Occipital lobe (tissue), 2 donors: ENCODE measurements around the gene IL21R. TPM values are rescaled to one million over a fixed set of nuclear protein-coding genes. Genes with fewer than 3 reads are reported as not detected.
"Not testable (repeated sequence)": the region's sequence is repeated elsewhere in the genome, so short reads cannot be mapped to it uniquely, and the experiment has no call there.

Source experiments
- DNase-seq: peaks from one replicate; lab custom pipeline; 2025; lab: John Stamatoyannopoulos, UW
- total RNA-seq: library from RNA; depleted of rRNA; stranded (reverse); fragments of >200 nt; gene quantifications from one replicate; pipeline ENCODE4 v1.2.3, GENCODE V29; 2014

The IL21R gene
- total RNA-seq, 1 donor from 2014 or later: not detected

- no peak for DNase-seq
Measured at GRCh38 chr16:27444015-27444414, 42.0 kb downstream of the IL21R start.

GRCh38 chr16:27444470-27444869, 42.5 kb downstream of the IL21R start:
- DNase-seq: no peak

- no peak for DNase-seq
Measured at GRCh38 chr16:27445502-27446175, 43.7 kb downstream of the IL21R start.

DNA sequence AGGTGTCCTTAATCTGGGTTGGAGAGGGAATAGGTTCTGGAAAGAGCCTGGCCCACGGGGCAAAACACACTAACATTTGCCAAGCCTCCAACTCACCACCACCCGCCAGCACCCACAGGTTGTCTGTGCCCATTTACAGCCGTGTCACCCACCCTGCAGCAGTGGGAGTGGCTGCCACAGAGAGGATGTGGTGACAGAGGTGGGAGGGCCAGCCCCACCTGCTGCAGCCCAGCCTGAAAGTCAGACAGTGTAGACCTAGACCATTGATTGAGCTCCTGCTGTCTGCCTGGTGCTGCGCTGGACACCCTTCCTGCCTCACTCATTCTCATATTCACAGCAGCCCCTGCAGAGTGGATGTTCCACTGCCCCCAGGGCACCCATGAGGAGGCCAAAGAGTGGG, 44.7 kb downstream of the IL21R start:
- DNase-seq: no peak

DNA sequence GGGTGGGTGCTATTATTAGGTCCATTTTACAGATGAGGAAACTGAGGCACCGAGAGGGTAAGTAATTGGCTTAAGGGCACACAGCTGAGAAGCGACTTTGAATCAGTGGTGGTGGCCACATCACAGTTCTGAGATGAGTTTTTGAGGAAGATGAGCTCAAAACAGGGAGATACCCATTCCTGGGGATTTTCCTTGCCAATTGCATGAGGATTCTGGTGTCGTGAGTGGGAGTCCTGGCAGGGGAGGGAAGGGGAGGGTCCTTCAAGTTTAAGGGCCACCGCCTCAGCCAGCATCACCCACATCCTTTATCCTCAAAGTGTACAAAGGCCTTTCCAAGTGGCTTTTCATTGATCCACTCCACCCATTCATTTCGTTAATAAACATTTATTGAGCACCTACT, 45.3 kb downstream of the IL21R start:
- DNase-seq: no peak

DNA sequence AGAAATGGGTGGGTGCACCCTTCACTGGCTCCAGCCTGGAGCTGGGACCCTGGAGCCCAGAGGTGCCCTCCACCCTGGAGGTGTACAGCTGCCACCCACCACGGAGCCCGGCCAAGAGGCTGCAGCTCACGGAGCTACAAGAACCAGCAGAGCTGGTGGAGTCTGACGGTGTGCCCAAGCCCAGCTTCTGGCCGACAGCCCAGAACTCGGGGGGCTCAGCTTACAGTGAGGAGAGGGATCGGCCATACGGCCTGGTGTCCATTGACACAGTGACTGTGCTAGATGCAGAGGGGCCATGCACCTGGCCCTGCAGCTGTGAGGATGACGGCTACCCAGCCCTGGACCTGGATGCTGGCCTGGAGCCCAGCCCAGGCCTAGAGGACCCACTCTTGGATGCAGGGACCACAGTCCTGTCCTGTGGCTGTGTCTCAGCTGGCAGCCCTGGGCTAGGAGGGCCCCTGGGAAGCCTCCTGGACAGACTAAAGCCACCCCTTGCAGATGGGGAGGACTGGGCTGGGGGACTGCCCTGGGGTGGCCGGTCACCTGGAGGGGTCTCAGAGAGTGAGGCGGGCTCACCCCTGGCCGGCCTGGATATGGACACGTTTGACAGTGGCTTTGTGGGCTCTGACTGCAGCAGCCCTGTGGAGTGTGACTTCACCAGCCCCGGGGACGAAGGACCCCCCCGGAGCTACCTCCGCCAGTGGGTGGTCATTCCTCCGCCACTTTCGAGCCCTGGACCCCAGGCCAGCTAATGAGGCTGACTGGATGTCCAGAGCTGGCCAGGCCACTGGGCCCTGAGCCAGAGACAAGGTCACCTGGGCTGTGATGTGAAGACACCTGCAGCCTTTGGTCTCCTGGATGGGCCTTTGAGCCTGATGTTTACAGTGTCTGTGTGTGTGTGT, 46.8 kb downstream of the IL21R start:
- DNase-seq: no peak

GRCh38 chr16:27449434-27450195, 47.6 kb downstream of the IL21R start:
- no peak for DNase-seq

- DNase-seq: no peak
Measured at GRCh38 chr16:27450196-27450549, 48.2 kb downstream of the IL21R start.

- DNase-seq: no peak
Measured at GRCh38 chr16:27452569-27453493, 50.9 kb downstream of the IL21R start.

DNA sequence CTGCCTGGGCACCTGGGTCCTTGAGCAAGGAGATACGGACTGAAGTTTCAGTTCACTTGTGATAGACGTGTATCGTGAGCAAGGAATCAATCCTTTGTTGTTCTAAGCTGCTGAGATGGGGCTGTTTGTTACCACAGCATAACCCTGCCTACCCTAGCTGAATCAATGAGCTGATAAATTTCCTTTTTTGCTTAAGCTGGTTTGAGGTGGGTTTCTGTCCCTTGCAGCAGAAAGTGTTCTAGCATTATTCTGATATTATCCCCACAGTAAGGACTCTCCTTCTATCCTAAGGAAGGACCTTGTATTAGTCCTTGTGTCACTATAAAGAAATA, 51.5 kb downstream of the IL21R start:
- no peak for DNase-seq

DNA sequence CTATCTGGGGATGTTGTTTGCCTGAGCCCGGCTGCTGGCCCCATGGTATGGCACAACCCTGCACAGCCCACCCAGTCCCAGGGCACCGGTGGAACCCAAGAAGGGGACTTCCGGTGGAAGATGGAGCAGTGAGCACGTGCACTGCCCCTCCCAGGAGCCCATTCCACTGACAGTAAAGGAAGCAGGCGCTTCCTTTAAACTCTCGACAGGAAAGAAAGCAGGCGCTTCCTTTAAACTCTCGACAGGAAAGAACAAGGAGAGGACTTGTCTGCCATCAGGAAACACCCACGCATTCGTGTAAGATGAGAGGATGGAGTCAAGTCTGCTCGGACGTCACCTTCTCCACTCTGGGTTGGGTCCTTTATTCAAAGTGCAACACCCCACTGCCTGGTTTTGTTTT, 53.7 kb downstream of the IL21R start:
- no peak for DNase-seq

- not testable (repeated sequence) for DNase-seq
Measured at GRCh38 chr16:27457605-27457900, 55.6 kb downstream of the IL21R start.

DNA sequence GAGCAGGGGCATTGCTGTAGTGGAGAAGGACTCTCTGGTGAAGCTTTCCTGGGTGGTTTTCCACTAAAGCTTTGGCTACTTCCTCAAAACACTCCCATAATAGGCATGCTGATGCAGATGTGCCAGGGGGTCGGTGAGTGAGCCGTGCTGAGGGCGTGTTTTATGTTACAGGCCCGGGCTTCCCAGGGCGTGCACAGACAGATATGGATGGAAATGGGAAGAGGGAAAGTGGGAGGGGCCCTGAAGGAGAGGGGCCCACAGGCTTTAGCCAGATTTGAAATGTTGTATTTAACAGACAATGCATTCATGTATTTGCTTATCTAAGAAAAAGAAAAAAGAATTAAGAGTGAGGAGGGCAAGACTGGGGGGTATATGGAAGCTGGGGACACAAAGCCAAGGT, 56.3 kb downstream of the IL21R start:
- no peak for DNase-seq

- DNase-seq: no peak
Measured at GRCh38 chr16:27458987-27459688, 57.2 kb downstream of the IL21R start.

DNA sequence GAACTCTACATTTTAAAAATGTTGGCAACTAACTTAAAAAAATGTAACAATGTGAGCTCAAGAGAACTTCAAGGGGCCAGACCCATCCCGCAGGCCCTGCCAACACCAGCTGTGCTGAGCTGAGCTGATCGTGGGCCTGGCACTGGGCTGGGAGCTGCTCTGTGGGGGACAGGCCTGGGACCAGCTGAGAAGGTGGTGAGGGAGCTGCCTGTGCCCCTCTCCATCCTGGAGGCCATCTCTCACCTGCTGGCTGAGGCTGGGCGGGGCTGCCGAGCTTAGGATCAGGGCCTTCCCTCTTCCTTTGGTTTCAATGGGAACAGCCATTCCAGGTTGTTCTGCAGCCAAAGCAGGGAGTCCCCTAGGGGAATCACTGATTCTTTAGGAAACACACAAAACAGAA, 58.2 kb downstream of the IL21R start:
- DNase-seq: no peak

DNA sequence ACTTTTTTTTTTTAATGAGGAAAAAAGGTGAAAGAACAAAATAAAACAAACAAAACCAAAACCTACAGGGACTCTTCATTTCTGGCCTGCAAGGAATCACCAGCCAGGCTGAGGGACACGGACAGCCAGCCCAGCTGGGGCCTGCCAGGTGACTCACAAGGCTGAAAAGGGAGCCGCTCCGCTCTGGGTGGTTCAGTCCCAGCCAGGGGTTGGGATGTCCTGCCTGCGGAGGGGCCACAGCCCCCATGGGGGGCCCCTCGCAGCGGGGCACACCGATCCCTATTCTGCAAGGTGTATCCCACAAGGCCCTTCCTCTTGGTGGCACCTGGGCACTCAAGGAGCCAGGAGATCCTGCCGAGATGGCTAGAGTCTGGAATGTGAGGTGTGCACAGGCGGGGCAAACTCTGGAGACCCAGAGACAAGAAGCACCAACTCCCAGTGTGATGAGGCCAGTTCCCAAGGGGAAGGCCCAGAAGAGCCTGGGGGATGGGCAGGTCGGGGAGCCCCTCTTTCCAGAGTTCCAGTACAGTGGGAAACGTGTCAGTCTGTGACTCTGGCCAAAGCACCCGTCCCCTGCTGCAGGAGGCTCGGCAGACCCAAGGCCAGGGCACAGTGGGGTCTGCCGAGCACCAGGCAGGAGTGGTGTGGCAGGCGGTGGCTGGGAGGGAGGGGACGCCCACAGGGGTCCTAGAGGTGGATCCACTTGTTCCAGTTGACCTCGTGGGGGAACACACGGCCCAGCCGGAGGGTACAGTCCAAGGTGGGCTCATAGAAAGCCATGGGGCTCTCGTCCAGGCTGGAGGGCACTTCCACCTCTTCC, 58.9 kb downstream of the IL21R start:
- no peak for DNase-seq

DNA sequence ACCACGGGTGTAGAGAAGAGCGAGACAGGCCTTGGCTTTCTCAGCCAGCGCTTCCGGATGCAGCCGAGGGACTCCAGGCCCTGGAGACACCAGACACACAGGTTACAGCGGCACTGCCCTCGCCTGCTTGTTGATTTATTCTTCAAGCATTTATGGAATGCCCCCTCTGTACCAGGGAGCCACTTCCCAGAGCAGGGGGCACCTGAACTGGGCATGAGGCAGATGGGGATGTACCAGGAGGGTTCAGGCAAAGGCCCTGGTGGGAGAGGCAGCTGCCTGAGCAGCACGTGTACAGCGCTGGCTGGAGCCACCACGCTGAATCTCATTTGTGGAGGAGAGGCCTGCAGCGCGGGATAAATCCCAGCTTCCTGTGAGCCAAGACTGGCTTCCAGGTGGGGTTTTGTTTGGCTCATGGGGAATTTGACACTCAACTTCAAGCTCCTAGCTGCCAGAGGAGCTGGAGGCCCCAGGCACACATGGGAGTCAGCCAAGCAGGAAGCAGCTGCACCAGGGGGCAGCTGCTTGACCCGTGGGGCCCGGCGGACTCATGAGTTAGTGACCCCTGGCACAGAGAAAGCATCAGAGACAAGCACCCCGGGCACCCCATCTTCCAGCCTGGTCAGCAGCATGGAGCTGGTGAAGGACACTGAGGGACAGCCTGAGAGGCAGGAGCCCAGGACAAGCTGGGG, 59.7 kb downstream of the IL21R start:
- no peak for DNase-seq

DNA sequence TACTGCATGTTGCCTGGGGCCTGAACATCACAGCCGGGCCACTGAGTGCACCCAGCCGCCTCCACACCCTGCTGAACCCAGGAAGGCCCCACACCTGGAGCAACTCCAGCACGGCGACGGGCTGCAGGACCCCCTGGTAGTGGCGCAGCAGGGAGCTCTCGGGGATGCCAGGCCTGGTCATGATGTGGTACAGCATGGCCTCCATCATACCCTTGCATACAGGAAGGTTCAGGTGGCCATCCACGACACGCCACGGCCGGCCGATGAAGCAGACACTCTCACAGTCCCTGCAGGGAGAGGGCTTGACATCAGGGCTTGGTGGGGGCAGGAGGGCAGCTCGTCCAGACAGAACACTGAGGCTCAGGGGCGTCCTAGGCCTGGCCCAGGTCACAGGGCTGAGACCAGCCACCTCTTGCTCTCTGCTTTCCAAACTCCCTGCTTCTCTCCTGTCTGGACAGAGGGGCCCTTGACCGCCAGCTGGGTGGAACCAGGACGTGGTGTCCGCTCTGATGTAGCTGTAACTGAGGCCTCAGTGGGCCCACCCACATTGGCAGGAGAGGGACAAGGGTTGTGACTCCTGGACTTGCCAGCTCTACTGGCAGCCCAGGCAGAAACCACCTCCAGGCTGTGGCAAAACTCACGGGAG, 60.3 kb downstream of the IL21R start:
- DNase-seq: no peak
